Measurements from ENCODE around the gene PDGFD. TPM values are rescaled to one million over a fixed set of nuclear protein-coding genes. Genes with fewer than 3 reads are reported as not detected.

The PDGFD gene
- total RNA-seq, 1 donor from 2014 or later: 10.9 TPM

- Histone ChIP-seq H3K4me3 (no peak overlapping the region), H3K27me3 (ENCODE audit: low read depth) (no peaks in the 10 kb centered on the region), H3K36me3 (no peaks in the 10 kb centered on the region), H3K4me1 (no peaks in the 10 kb centered on the region), H3K27ac (replicated peaks) (no peak overlapping the region), H3K9me3 (replicated peaks) (no peaks in the 10 kb centered on the region)
- intact Hi-C loops (cut with micrococcal nuclease): no loop called here
- TF ChIP-seq CTCF (IDR thresholded peaks at IDR 0.05; ENCODE audit: borderline replicate concordance): no peak
- DNase-seq: no peak
These were observed 300.4 kb downstream of the PDGFD start for GRCh38 chr11:103863497-103863896.

GRCh38 chr11:103862802-103863174 is 301.2 kb downstream of the PDGFD start:
- H3K36me3 ChIP-seq: no peaks in the 10 kb centered on the region
- intact Hi-C loops (cut with micrococcal nuclease): no loop called here
- no peaks in the 10 kb centered on the region for H3K9me3 ChIP-seq (replicated peaks)
- no peak overlapping the region for H3K27ac ChIP-seq (replicated peaks)
- no peaks in the 10 kb centered on the region for H3K27me3 ChIP-seq (ENCODE audit: low read depth)
- DNase-seq: no peak
- H3K4me1 ChIP-seq: no peaks in the 10 kb centered on the region
- TF ChIP-seq CTCF (IDR thresholded peaks at IDR 0.05; ENCODE audit: borderline replicate concordance): no peak
- H3K4me3 ChIP-seq: no peak overlapping the region

GRCh38 chr11:103862094-103862801 is 301.7 kb downstream of the PDGFD start:
- no peak for DNase-seq
- intact Hi-C loops (cut with micrococcal nuclease): no loop called here
- TF ChIP-seq CTCF (IDR thresholded peaks at IDR 0.05; ENCODE audit: borderline replicate concordance): no peak
- H3K27ac ChIP-seq (replicated peaks): no peak overlapping the region
- H3K27me3 ChIP-seq (ENCODE audit: low read depth): no peaks in the 10 kb centered on the region
- H3K9me3 ChIP-seq (replicated peaks): peaks cover 5% of the 10 kb centered on the region
- H3K4me1 ChIP-seq: no peaks in the 10 kb centered on the region
- no peaks in the 10 kb centered on the region for H3K36me3 ChIP-seq
- no peak overlapping the region for H3K4me3 ChIP-seq

Other genes starting within 250 kb of the PDGFD start
- gene DDI1, start 127.5 kb downstream of the PDGFD start, total RNA-seq: not detected